WTC11 (cell line): ENCODE data around the gene IVD. TPM values are rescaled to one million over a fixed set of nuclear protein-coding genes. Genes with fewer than 3 reads are reported as not detected.

Source experiments
- ATAC-seq: fragments of 200-7000 bp; cut with Tn5 transposase; 2 replicates; pipeline ENCODE4 v1.10.0; 2021; ENCODE audit warnings: mild to moderate bottlenecking, moderate library complexity
- CTCF ChIA-PET: fragments of 300-600 bp; sonication (Branson Sonifier 250); formaldehyde crosslinking; loops from one replicate; lab custom pipeline; 2021; ENCODE audit warnings: antibody characterized with exemption; lab: Charles Lee
- POLR2A ChIA-PET: fragments of 350-600 bp; sonication (Branson Sonifier 250); formaldehyde crosslinking; loops from one replicate; lab custom pipeline; 2021; ENCODE audit warnings: antibody characterized with exemption; lab: Charles Lee
- DNase-seq: peaks from one replicate; pipeline ENCODE4 v3.0.0; 2021; ENCODE audit warnings: low spot score
- H3K27ac Mint-ChIP-seq: 2 replicates; pipeline ENCODE4 v1.8.0; 2021; ENCODE audit warnings: mixed read lengths
- H3K27me3 Mint-ChIP-seq: 2 replicates; pipeline ENCODE4 v1.8.0; 2021; ENCODE audit warnings: low read depth, mild to moderate bottlenecking, moderate library complexity, mixed read lengths
- H3K36me3 Mint-ChIP-seq: 2 replicates; pipeline ENCODE4 v1.8.0; 2021; ENCODE audit warnings: mixed read lengths
- H3K4me1 Mint-ChIP-seq: 2 replicates; pipeline ENCODE4 v1.8.0; 2022; ENCODE audit warnings: mixed read lengths
- H3K4me3 Mint-ChIP-seq: 2 replicates; pipeline ENCODE4 v1.8.0; 2021; ENCODE audit warnings: mild to moderate bottlenecking, moderate library complexity, mixed read lengths
- H3K9me3 Mint-ChIP-seq: 2 replicates; pipeline ENCODE4 v1.8.0; 2021; ENCODE audit warnings: mixed read lengths
- ARID4B ChIP-seq: sonication (generic); formaldehyde crosslinking; IDR thresholded peaks from 2 replicates; pipeline ENCODE4 v1.8.0; 2023; ENCODE audit warnings: missing genetic modification reagents, mild to moderate bottlenecking, borderline replicate concordance
- E2F1 ChIP-seq: sonication (generic); formaldehyde crosslinking; IDR thresholded peaks from 2 replicates; pipeline ENCODE4 v1.8.0; 2022; ENCODE audit warnings: mild to moderate bottlenecking, missing genetic modification reagents
- E2F4 ChIP-seq: sonication (generic); formaldehyde crosslinking; IDR thresholded peaks from 2 replicates; pipeline ENCODE4 v1.8.1; 2022; ENCODE audit warnings: low read depth, mild to moderate bottlenecking, moderate library complexity, missing genetic modification reagents, borderline replicate concordance
- ESRRA ChIP-seq: sonication (generic); formaldehyde crosslinking; IDR thresholded peaks from 2 replicates; pipeline ENCODE4 v1.8.1; 2022; ENCODE audit warnings: mild to moderate bottlenecking, missing genetic modification reagents, borderline replicate concordance
- FOXJ3 ChIP-seq: sonication (generic); formaldehyde crosslinking; IDR thresholded peaks from 2 replicates; pipeline ENCODE4 v1.9.0; 2021; ENCODE audit warnings: missing genetic modification reagents, mild to moderate bottlenecking, borderline replicate concordance
- GRHL2 ChIP-seq: fragments of 250-450 bp; sonication (Bioruptor Pico); IDR thresholded peaks from 2 replicates; pipeline ENCODE4 v1.8.0; 2022; ENCODE audit warnings: mild to moderate bottlenecking, moderate library complexity; ENCODE audit not compliant: insufficient replicate concordance, severe bottlenecking
- IRF2 ChIP-seq: sonication (generic); formaldehyde crosslinking; IDR thresholded peaks from 2 replicates; pipeline ENCODE4 v1.8.0; 2022; ENCODE audit warnings: low read depth, missing genetic modification reagents, borderline replicate concordance
- NFATC4 ChIP-seq: fragments of 250-450 bp; sonication (Bioruptor Pico); IDR thresholded peaks from 2 replicates; pipeline ENCODE4 v1.9.0; 2021; ENCODE audit warnings: mild to moderate bottlenecking
- RELA ChIP-seq: sonication (generic); formaldehyde crosslinking; IDR thresholded peaks from 2 replicates; pipeline ENCODE4 v1.8.1; 2022; ENCODE audit warnings: missing genetic modification reagents, mild to moderate bottlenecking, borderline replicate concordance
- SOX15 ChIP-seq: fragments of 250-450 bp; sonication (Bioruptor Pico); IDR thresholded peaks from 2 replicates; pipeline ENCODE4 v1.9.0; 2021; ENCODE audit warnings: mild to moderate bottlenecking
- USF1 ChIP-seq: sonication (generic); formaldehyde crosslinking; IDR thresholded peaks from 2 replicates; pipeline ENCODE4 v1.8.0; 2022; ENCODE audit warnings: mild to moderate bottlenecking, missing genetic modification reagents
- USF2 ChIP-seq: sonication (generic); formaldehyde crosslinking; IDR thresholded peaks from 2 replicates; pipeline ENCODE4 v1.8.1; 2023; ENCODE audit warnings: mild to moderate bottlenecking, missing genetic modification reagents, moderate library complexity
- ZNF232 ChIP-seq: sonication (generic); formaldehyde crosslinking; IDR thresholded peaks from 2 replicates; pipeline ENCODE4 v1.8.0; 2022; ENCODE audit warnings: mild to moderate bottlenecking, missing genetic modification reagents
- ZNF263 ChIP-seq: sonication (generic); formaldehyde crosslinking; IDR thresholded peaks from 2 replicates; pipeline ENCODE4 v1.8.1; 2022; ENCODE audit warnings: low read depth, mild to moderate bottlenecking, moderate library complexity, missing genetic modification reagents
- ZNF423 ChIP-seq: fragments of 250-450 bp; sonication (Bioruptor Pico); IDR thresholded peaks from 2 replicates; pipeline ENCODE4 v2.1.2; 2022; ENCODE audit warnings: mild to moderate bottlenecking, moderate library complexity
- ZNF425 ChIP-seq: fragments of 250-450 bp; sonication (Bioruptor Pico); conservative IDR thresholded peaks from 2 replicates; pipeline ENCODE4 v1.9.0; 2021; ENCODE audit warnings: mild to moderate bottlenecking
- total RNA-seq: library from RNA; stranded (reverse); gene quantifications from 3 replicates; pipeline ENCODE4 v1.2.3, GENCODE V29; 2021

The IVD gene
- total RNA-seq, 1 experiment from 2014 or later: 96.1 TPM

- H3K4me1 Mint-ChIP-seq: peaks cover 64% of the 10 kb centered on the region
- no peaks in the 10 kb centered on the region for H3K9me3 Mint-ChIP-seq
- no peaks in the 10 kb centered on the region for H3K27me3 Mint-ChIP-seq
- POLR2A ChIA-PET: interaction anchor here (5.8 kb wide), 1 partner anchor 14 kb away, joined by 32 read pairs; the partner anchor contains the start of gene BAHD1
- H3K36me3 Mint-ChIP-seq: peaks cover 4% of the 10 kb centered on the region
- no peak overlapping the region for H3K4me3 Mint-ChIP-seq
- DNase-seq: no peak
- no peak for ATAC-seq
- CTCF ChIA-PET: interaction anchor here (0.8 to 1.2 kb wide), 3 partner anchors 14 to 88 kb away, joined by 3 read pairs; partner anchors contain the start of gene BAHD1
- no peak for TF ChIP-seq FOXJ3 (CRISPR knock-in tag)
- no peak for TF ChIP-seq NFATC4 (CRISPR knock-in tag)
- no peak for TF ChIP-seq USF1 (CRISPR knock-in tag)
- no peak for TF ChIP-seq ARID4B (CRISPR knock-in tag)
- TF ChIP-seq ZNF263 (CRISPR knock-in tag): no peak
- TF ChIP-seq, all 79 proteins: peak for 0
- H3K27ac Mint-ChIP-seq: peak overlapping the region; percentile 83
These were observed 49.4 kb downstream of the IVD start for GRCh38 chr15:40454904-40455391.

GRCh38 chr15:40456299-40456712 lies 50.7 kb downstream of the IVD start:
- Mint-ChIP-seq H3K9me3 (no peaks in the 10 kb centered on the region), H3K36me3 (peaks cover 4% of the 10 kb centered on the region), H3K4me1 (peaks cover 52% of the 10 kb centered on the region), H3K4me3 (no peak overlapping the region), H3K27me3 (no peaks in the 10 kb centered on the region), H3K27ac (peak overlapping the region; percentile 76)
- ATAC-seq (no peak; the same call in 1 of the 2 replicates), DNase-seq (no peak)
- ChIA-PET CTCF (interaction anchor here (0.5 to 1.9 kb wide), 6 partner anchors 11 to 458 kb away, joined by 3 to 9 read pairs (median 3); no protein-coding TSS in a partner anchor), POLR2A (interaction anchor here (1.0 kb wide), 1 partner anchor 21 kb away, joined by 3 read pairs; no protein-coding TSS in a partner anchor)
- TF ChIP-seq RELA (CRISPR knock-in tag) (no peak), E2F4 (CRISPR knock-in tag) (no peak), ESRRA (CRISPR knock-in tag) (no peak), ZNF232 (no peak), USF2 (CRISPR knock-in tag) (no peak), SOX15 (CRISPR knock-in tag) (no peak), GRHL2 (CRISPR knock-in tag) (no peak), IRF2 (CRISPR knock-in tag) (no peak), ZNF423 (CRISPR knock-in tag) (no peak), E2F1 (no peak), ZNF425 (CRISPR knock-in tag) (no peak)
